Measurements from ENCODE around the gene FKBP8. TPM values are rescaled to one million over a fixed set of nuclear protein-coding genes. Genes with fewer than 3 reads are reported as not detected.

FKBP8 gene
- total RNA-seq, 1 experiment from 2014 or later: 345 TPM

- TF ChIP-seq ELF4 (CRISPR knock-in tag; IDR thresholded peaks at IDR 0.05; ENCODE audit: low read depth): no peak
- TF ChIP-seq RELA (CRISPR knock-in tag; IDR thresholded peaks at IDR 0.05; ENCODE audit: borderline replicate concordance): no peak; the same call in 1 of the 2 replicates
- no peak; the same call in 1 of the 2 replicates for TF ChIP-seq NFATC4 (CRISPR knock-in tag; IDR thresholded peaks at IDR 0.05)
- peak; percentile 46; the same call in 1 of the 2 replicates for TF ChIP-seq ERG (CRISPR knock-in tag; IDR thresholded peaks at IDR 0.05)
- no peak for TF ChIP-seq ZNF671 (CRISPR knock-in tag; IDR thresholded peaks at IDR 0.05)
- TF ChIP-seq SP1 (CRISPR knock-in tag; conservative IDR thresholded peaks at IDR 0.05): peak; percentile 100
- TF ChIP-seq ATF3 (CRISPR knock-in tag; conservative IDR thresholded peaks at IDR 0.05): no peak
- TF ChIP-seq TEAD1 (CRISPR knock-in tag; IDR thresholded peaks at IDR 0.05): peak; percentile 87
- TF ChIP-seq HMGXB4 (CRISPR knock-in tag; IDR thresholded peaks at IDR 0.05): no peak
- TF ChIP-seq ZNF416 (CRISPR knock-in tag; IDR thresholded peaks at IDR 0.05): no peak
- no peak for TF ChIP-seq STAT6 (CRISPR knock-in tag; conservative IDR thresholded peaks at IDR 0.05; ENCODE audit: low read depth)
- no peak for TF ChIP-seq NFE2L1 (CRISPR knock-in tag; IDR thresholded peaks at IDR 0.05)
- no peak for TF ChIP-seq SOX15 (CRISPR knock-in tag; IDR thresholded peaks at IDR 0.05)
- no peak for TF ChIP-seq AR (CRISPR knock-in tag; IDR thresholded peaks at IDR 0.05)
- no peak for TF ChIP-seq GRHL2 (CRISPR knock-in tag; IDR thresholded peaks at IDR 0.05; ENCODE audit: insufficient replicate concordance, severe bottlenecking)
- TF ChIP-seq ZMAT4 (CRISPR knock-in tag; IDR thresholded peaks at IDR 0.05): no peak
- TF ChIP-seq ZNF138 (CRISPR knock-in tag; conservative IDR thresholded peaks at IDR 0.05): no peak
- no peak for TF ChIP-seq IRF2 (CRISPR knock-in tag; IDR thresholded peaks at IDR 0.05; ENCODE audit: borderline replicate concordance, low read depth)
- peak; percentile 98 for TF ChIP-seq USF1 (CRISPR knock-in tag; IDR thresholded peaks at IDR 0.05)
- no peak for TF ChIP-seq CTCF (IDR thresholded peaks at IDR 0.05)
- peak; percentile 85; the same call in 1 of the 2 replicates for TF ChIP-seq ZBTB43 (CRISPR knock-in tag; IDR thresholded peaks at IDR 0.05)
Observed at GRCh38 chr19:18571564-18572344, 28.4 kb upstream of the FKBP8 start, which contains the start of gene UBA52 (continued).

Data from WTC11 (cell line).